ENCODE measurements around the gene EIF4H. TPM values are rescaled to one million over a fixed set of nuclear protein-coding genes. Genes with fewer than 3 reads are reported as not detected.

Gene EIF4H
- total RNA-seq, 4 donors from 2014 or later = 212 to 351 (median 309) TPM

GRCh38 chr7:74176555-74176954, 2.4 kb downstream of the EIF4H start:
- Histone ChIP-seq H3K27me3 (no peaks in the 10 kb centered on the region), H3K36me3 (peaks cover 0 to 22% (median 3%) of the 10 kb centered on the region in 4 donors), H3K27ac (replicated peaks in 1 of 4) (peak overlapping the region in 2 of 4 donors; percentile 59 to 94), H3K4me1 (peaks cover 67 to 79% (median 76%) of the 10 kb centered on the region in 4 donors), H3K9me3 (no peaks in the 10 kb centered on the region), H3K4me3 (peak overlapping the region in 1 of 4 donors; percentile 99)
- no peak for DNase-seq (ENCODE audit: extremely low spot score)
- WGBS = 43% methylated on average over 3 of the region's 3 CpGs
- intact Hi-C loops (cut with DNase I) = loop anchor here (5.0 kb wide), 1 partner anchor 114 kb away; no protein-coding TSS in a partner anchor
- no peak for TF ChIP-seq CTCF (IDR thresholded peaks at IDR 0.05)
- TF ChIP-seq POLR2A (IDR thresholded peaks at IDR 0.05; ENCODE audit: low read depth) = no peak
- TF ChIP-seq POLR2AphosphoS5 (IDR thresholded peaks at IDR 0.05) = no peak
- no peak for TF ChIP-seq EP300 (IDR thresholded peaks at IDR 0.05)

DNA sequence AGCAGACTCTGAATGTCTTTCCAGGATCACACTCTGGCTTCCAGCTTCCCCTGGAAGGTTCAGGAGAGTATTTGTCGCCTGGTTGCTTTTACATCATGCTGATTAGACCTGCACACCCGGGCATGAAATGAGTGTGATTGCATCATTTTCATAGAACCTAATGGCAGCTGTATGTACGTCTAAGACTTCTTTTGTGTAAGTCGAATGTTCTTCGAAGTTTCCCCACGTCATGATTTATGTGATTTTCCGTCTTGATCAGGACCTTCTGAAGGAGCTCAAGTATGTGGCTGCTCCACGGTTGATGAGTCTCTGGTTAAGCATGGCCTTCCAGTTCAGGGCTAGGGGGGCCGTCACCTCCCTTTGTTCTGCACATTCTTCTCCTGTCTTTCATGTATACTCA, 4.5 kb downstream of the EIF4H start:
- Histone ChIP-seq H3K27ac (replicated peaks in 1 of 4) (peak overlapping the region; percentile 29 to 94 (median 60)), H3K4me1 (peaks cover 81 to 90% (median 88%) of the 10 kb centered on the region in 4 donors)
- TF ChIP-seq POLR2AphosphoS5 (IDR thresholded peaks at IDR 0.05) (no peak), CTCF (IDR thresholded peaks at IDR 0.05) (no peak), POLR2A (IDR thresholded peaks at IDR 0.05; ENCODE audit: low read depth) (no peak), EP300 (IDR thresholded peaks at IDR 0.05) (no peak)

GRCh38 chr7:74179935-74180604, 5.9 kb downstream of the EIF4H start:
- peak overlapping the region in 3 of 4 donors; percentile 16 to 40 (median 22) for H3K27ac ChIP-seq (replicated peaks in 1 of 4)
- intact Hi-C loops (cut with DNase I) = loop anchor here (5.0 to 10.0 kb wide), 2 partner anchors 118 to 315 kb away; partner anchors contain the start of gene TMEM270
- peaks cover 94 to 100% (median 100%) of the 10 kb centered on the region in 4 donors for H3K4me1 ChIP-seq
- peaks cover 0 to 29% (median 3%) of the 10 kb centered on the region in 4 donors for H3K36me3 ChIP-seq
- 59% methylated on average over 3 of the region's 3 CpGs for WGBS
- no peaks in the 10 kb centered on the region for H3K27me3 ChIP-seq
- no peak for TF ChIP-seq POLR2A (IDR thresholded peaks at IDR 0.05; ENCODE audit: low read depth)
- TF ChIP-seq CTCF (IDR thresholded peaks at IDR 0.05) = no peak
- TF ChIP-seq EP300 (IDR thresholded peaks at IDR 0.05) = no peak
- no peak for TF ChIP-seq POLR2AphosphoS5 (IDR thresholded peaks at IDR 0.05)
- H3K9me3 ChIP-seq = no peaks in the 10 kb centered on the region
- DNase-seq (ENCODE audit: extremely low spot score) = no peak
- no peak overlapping the region for H3K4me3 ChIP-seq

More for the DNA sequence above, 4.5 kb downstream of the EIF4H start:
- Histone ChIP-seq H3K36me3 (peaks cover 0 to 29% (median 3%) of the 10 kb centered on the region in 4 donors), H3K4me3 (no peak overlapping the region), H3K9me3 (no peaks in the 10 kb centered on the region), H3K27me3 (no peaks in the 10 kb centered on the region)
- no peak for DNase-seq (ENCODE audit: extremely low spot score)
- WGBS = 36% methylated on average over 9 of the region's 9 CpGs
- intact Hi-C loops (cut with DNase I) = loop anchor here (5.0 kb wide), 1 partner anchor 116 kb away; no protein-coding TSS in a partner anchor

- TF ChIP-seq EP300 (IDR thresholded peaks at IDR 0.05) (no peak), CTCF (IDR thresholded peaks at IDR 0.05) (no peak), POLR2AphosphoS5 (IDR thresholded peaks at IDR 0.05) (no peak), POLR2A (IDR thresholded peaks at IDR 0.05; ENCODE audit: low read depth) (no peak)
- Histone ChIP-seq H3K36me3 (peaks cover 0 to 29% (median 3%) of the 10 kb centered on the region in 4 donors), H3K4me3 (no peak overlapping the region), H3K27ac (replicated peaks in 1 of 4) (peak overlapping the region in 3 of 4 donors; percentile 22 to 40 (median 25)), H3K27me3 (no peaks in the 10 kb centered on the region), H3K4me1 (peaks cover 95 to 100% (median 100%) of the 10 kb centered on the region in 4 donors), H3K9me3 (no peaks in the 10 kb centered on the region)
- intact Hi-C loops (cut with DNase I) = loop anchor here (10.0 kb wide), 1 partner anchor 316 kb away; the partner anchor contains the start of gene TMEM270
- no peak for DNase-seq (ENCODE audit: extremely low spot score)
- 63% methylated on average over 1 of the region's 1 CpG for WGBS
Measured at GRCh38 chr7:74180866-74181265, 6.7 kb downstream of the EIF4H start.
